Endothelial cell of umbilical vein (primary cell): ENCODE measurements around the gene EHBP1L1. TPM values are rescaled to one million over a fixed set of nuclear protein-coding genes. Genes with fewer than 3 reads are reported as not detected.

Experiments used
- BruUV-seq: library from RNA; stranded (reverse); fragments of 400-500 nt; replicated peaks from 2 replicates; lab custom pipeline; 2021; lab: Mats Ljungman, UMichigan
- CTCF ChIA-PET: fragments of 300-600, 350-600 bp; sonication (Branson Sonifier 250); formaldehyde crosslinking; loops from one replicate; lab custom pipeline; 2021; ENCODE audit warnings: antibody characterized with exemption, inconsistent platforms; lab: Charles Lee
- POLR2A ChIA-PET: fragments of 300-600, 350-600 bp; sonication (Branson Sonifier 250); formaldehyde crosslinking; loops from one replicate; lab custom pipeline; 2021; ENCODE audit warnings: antibody characterized with exemption, inconsistent platforms; lab: Charles Lee
- DNase-seq: peaks from one replicate; pipeline ENCODE4 v3.0.0-alpha.2; 2011; ENCODE audit warnings: low read depth, low spot score
- FAIRE-seq: peaks from 2 replicates; lab custom pipeline; 2011; peaks lifted over from hg19 to GRCh38; lab: Jason Lieb, UNC
- H2AFZ ChIP-seq: 2 replicates; pipeline ENCODE4 v1.6.0; 2012; ENCODE audit warnings: low read depth, low read length, control low read depth, inconsistent platforms
- H3K27ac ChIP-seq: 2 replicates; pipeline ENCODE4 v1.5.1; 2011; ENCODE audit warnings: low read depth, mild to moderate bottlenecking, control low read depth, low read length, moderate library complexity; ENCODE audit not compliant: insufficient read depth
- H3K27me3 ChIP-seq, 2 experiments: 2 replicates each; pipeline versions ENCODE4 v1.6.0 to v1.6.1; 2011; ENCODE audit warnings: low read length in 2 of 2, mixed read lengths in 1 of 2; ENCODE audit not compliant: control insufficient read depth in 2 of 2, insufficient read depth in 2 of 2
- H3K36me3 ChIP-seq, 2 experiments: 2 replicates in 1 of 2; 3 replicates in 1 of 2; pipeline ENCODE4 v1.5.1; 2011; ENCODE audit warnings: low read length in 2 of 2, mild to moderate bottlenecking in 1 of 2, moderate library complexity in 1 of 2; ENCODE audit not compliant: control insufficient read depth in 2 of 2, insufficient read depth in 2 of 2; ENCODE audit errors: extremely low read depth in 1 of 2
- H3K4me1 ChIP-seq: 3 replicates; pipeline ENCODE4 v1.5.1; 2011; ENCODE audit warnings: mild to moderate bottlenecking, low read length; ENCODE audit not compliant: control insufficient read depth, insufficient read depth; ENCODE audit errors: extremely low read depth
- H3K4me2 ChIP-seq: 2 replicates; pipeline ENCODE4 v1.6.1; 2011; ENCODE audit warnings: low read length, control low read depth, mixed read lengths; ENCODE audit not compliant: insufficient read depth
- H3K4me3 ChIP-seq, 3 experiments: fragments of 200-600 bp in 1 of 3; sonication (generic), shearing (Covaris generic) in 1 of 3; replicated peaks in 1 of 3; 2 replicates each; pipeline ENCODE4 v1.5.1; 2011 to 2016; ENCODE audit warnings: control low read depth in 3 of 3, low read length in 3 of 3, mild to moderate bottlenecking in 2 of 3, inconsistent platforms in 1 of 3, low read depth in 1 of 3, moderate library complexity in 1 of 3; ENCODE audit not compliant: insufficient read depth in 1 of 3
- H3K79me2 ChIP-seq: 2 replicates; pipeline ENCODE4 v1.6.0; 2012; ENCODE audit warnings: low read length, inconsistent platforms; ENCODE audit not compliant: control insufficient read depth, insufficient read depth
- H3K9ac ChIP-seq: replicated peaks from 2 replicates; pipeline ENCODE3; 2011; ENCODE audit warnings: low read length, control low read depth; ENCODE audit not compliant: insufficient read depth; ENCODE audit errors: extremely low read depth
- H3K9me1 ChIP-seq: replicated peaks from 3 replicates; pipeline ENCODE4 v1.6.0; 2011; ENCODE audit warnings: mild to moderate bottlenecking, low read length; ENCODE audit not compliant: control insufficient read depth, insufficient read depth; ENCODE audit errors: extremely low read depth
- H3K9me3 ChIP-seq: replicated peaks from 2 replicates; pipeline ENCODE4 v1.5.1; 2012; ENCODE audit warnings: low read length, inconsistent platforms; ENCODE audit not compliant: control insufficient read depth, insufficient read depth
- H4K20me1 ChIP-seq: replicated peaks from 2 replicates; pipeline ENCODE3; 2011; ENCODE audit warnings: mild to moderate bottlenecking, low read length; ENCODE audit not compliant: control insufficient read depth, insufficient read depth; ENCODE audit errors: extremely low read depth
- CTCF ChIP-seq, 2 donors: IDR thresholded peaks; 1 replicate in 1 of 2; 2 replicates in 1 of 2; pipeline ENCODE4 v1.5.1; 2011; ENCODE audit warnings: low read length in 2 of 2, mild to moderate bottlenecking in 2 of 2, moderate library complexity in 2 of 2, control low read depth in 1 of 2, inconsistent platforms in 1 of 2, low read depth in 1 of 2; ENCODE audit not compliant: insufficient read depth in 1 of 2; ENCODE audit errors: extremely low read depth in 1 of 2
- EZH2 ChIP-seq: IDR thresholded peaks from 2 replicates; pipeline ENCODE4 v1.6.1; 2012; ENCODE audit warnings: borderline replicate concordance, low read depth, mild to moderate bottlenecking, moderate library complexity, low read length, inconsistent platforms; ENCODE audit not compliant: severe bottlenecking
- FOS ChIP-seq: IDR thresholded peaks from 2 replicates; pipeline ENCODE4 v1.6.1; 2011; ENCODE audit warnings: mild to moderate bottlenecking, low read length, moderate library complexity, borderline replicate concordance; ENCODE audit not compliant: insufficient read depth
- JUN ChIP-seq: IDR thresholded peaks from 2 replicates; pipeline ENCODE4 v1.6.1; 2011; ENCODE audit warnings: borderline replicate concordance, low read depth; ENCODE audit not compliant: insufficient read length, insufficient read depth
- MYC ChIP-seq: IDR thresholded peaks from one replicate; pipeline ENCODE4 v1.6.1; 2011; ENCODE audit warnings: mild to moderate bottlenecking, low read depth, low read length
- dilution Hi-C: fragments of 300-500 bp; cut with MboI; formaldehyde crosslinking; loops from one replicate; pipeline ENCODE4 v1.15.0; 2019; ENCODE audit warnings: low sequenced_read_pairs; ENCODE audit not compliant: extremely low pct_ligation_motif_present
- intact Hi-C: fragments of 100-400 bp; cut with micrococcal nuclease; formaldehyde crosslinking; loops from one replicate; pipeline ENCODE4 v1.10.0; 2022
- polyA plus RNA-seq, 4 experiments: library from polyadenylated mRNA; depleted of rRNA in 3 of 4; stranded (reverse) in 3 of 4; unstranded in 1 of 4; fragments of >200 nt; gene quantifications; 2 replicates each; pipeline versions ENCODE4 v1.2.1 to v1.2.3, GENCODE V29; 2011 to 2012; ENCODE audit warnings: missing spikeins in 1 of 4
- total RNA-seq: library from RNA; stranded (reverse); gene quantifications from 2 replicates; pipeline ENCODE4 v1.2.3, GENCODE V29; 2021

Gene EHBP1L1
- total and polyA plus RNA-seq, 2 donors (not counting 3 experiments of a cell fraction or from before 2014, with no cell fraction given) = 12.7 to 19.7 TPM

- no peak overlapping the region for H2AFZ ChIP-seq
- ChIA-PET POLR2A (no interaction called here), CTCF (no interaction called here)
- no peaks in the 10 kb centered on the region for H3K9me3 ChIP-seq
- dilution Hi-C loops = no loop called here
- BruUV-seq = no TSS peak
- intact Hi-C loops = no loop called here
- FAIRE-seq = no peak
- TF ChIP-seq MYC (no peak), FOS (no peak), CTCF (IDR thresholded peaks at IDR 0.05; ENCODE audit: extremely low read depth in 1 of 2, insufficient read depth in 1 of 2, low read depth in 1 of 2, low read length in 2 of 2) (no peak), EZH2 (no peak), JUN (no peak)
- H3K27ac ChIP-seq = no peak overlapping the region
- H3K79me2 ChIP-seq = peaks cover 32% of the 10 kb centered on the region
- no peak overlapping the region for H3K4me3 ChIP-seq
- H3K27me3 ChIP-seq = no peaks in the 10 kb centered on the region
- H3K9me1 ChIP-seq = no peaks in the 10 kb centered on the region
- H3K4me2 ChIP-seq = no peak overlapping the region
- H4K20me1 ChIP-seq = no peaks in the 10 kb centered on the region
- peaks cover 13% of the 10 kb centered on the region for H3K4me1 ChIP-seq
- peaks cover 2 to 40% of the 10 kb centered on the region in 2 experiments for H3K36me3 ChIP-seq
- DNase-seq = no peak
- H3K9ac ChIP-seq = no peak overlapping the region
Measured at GRCh38 chr11:65617990-65618751, 42.3 kb downstream of the EHBP1L1 start.
